GM11168 (cell line): ENCODE results near the gene AGAP2.

Source experiments
- in situ Hi-C: fragments of 300-500 bp; cut with MboI; formaldehyde crosslinking; loops from one replicate; pipeline ENCODE4 v1.12.0; 2022; ENCODE audit warnings: low sequenced_read_pairs; ENCODE audit not compliant: unreplicated experiment

The AGAP2 gene

GRCh38 chr12:57769594-57769993 lies 31.1 kb upstream of the AGAP2 start:
- in situ Hi-C loops: no loop called here

GRCh38 chr12:57767876-57768275 lies 29.3 kb upstream of the AGAP2 start:
- in situ Hi-C loops: no loop called here

- in situ Hi-C loops: no loop called here
Observed at GRCh38 chr12:57767305-57767698, 28.8 kb upstream of the AGAP2 start.

GRCh38 chr12:57766464-57767304 lies 28.1 kb upstream of the AGAP2 start, which contains the start of gene CYP27B1:
CYP27B1 (minus strand) TSS chr12:57767078; CDS start chr12:57767041, 37 bp downstream.
- in situ Hi-C loops: no loop called here

GRCh38 chr12:57765698-57766463 lies 27.3 kb upstream of the AGAP2 start:
- in situ Hi-C loops: no loop called here

- in situ Hi-C loops: no loop called here
Observed at GRCh38 chr12:57765003-57765697, 26.6 kb upstream of the AGAP2 start.

DNA sequence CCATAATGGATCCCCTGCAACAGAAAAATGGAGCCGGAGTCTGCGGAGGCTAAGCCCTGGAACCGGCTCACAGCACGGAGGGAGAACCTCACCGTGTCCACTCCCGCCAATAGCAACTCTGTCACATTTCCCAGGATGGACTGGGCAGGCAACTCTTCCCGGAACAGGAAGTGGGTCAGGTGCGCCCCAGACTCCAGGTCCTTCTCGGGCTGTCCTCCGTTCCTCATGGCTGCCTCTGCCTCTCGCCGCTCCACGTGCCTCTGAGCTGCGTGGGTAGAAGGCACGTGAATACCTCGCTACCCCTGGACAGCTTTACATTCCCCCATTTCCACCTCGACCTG lies 26.1 kb upstream of the AGAP2 start:
- in situ Hi-C loops: no loop called here

DNA sequence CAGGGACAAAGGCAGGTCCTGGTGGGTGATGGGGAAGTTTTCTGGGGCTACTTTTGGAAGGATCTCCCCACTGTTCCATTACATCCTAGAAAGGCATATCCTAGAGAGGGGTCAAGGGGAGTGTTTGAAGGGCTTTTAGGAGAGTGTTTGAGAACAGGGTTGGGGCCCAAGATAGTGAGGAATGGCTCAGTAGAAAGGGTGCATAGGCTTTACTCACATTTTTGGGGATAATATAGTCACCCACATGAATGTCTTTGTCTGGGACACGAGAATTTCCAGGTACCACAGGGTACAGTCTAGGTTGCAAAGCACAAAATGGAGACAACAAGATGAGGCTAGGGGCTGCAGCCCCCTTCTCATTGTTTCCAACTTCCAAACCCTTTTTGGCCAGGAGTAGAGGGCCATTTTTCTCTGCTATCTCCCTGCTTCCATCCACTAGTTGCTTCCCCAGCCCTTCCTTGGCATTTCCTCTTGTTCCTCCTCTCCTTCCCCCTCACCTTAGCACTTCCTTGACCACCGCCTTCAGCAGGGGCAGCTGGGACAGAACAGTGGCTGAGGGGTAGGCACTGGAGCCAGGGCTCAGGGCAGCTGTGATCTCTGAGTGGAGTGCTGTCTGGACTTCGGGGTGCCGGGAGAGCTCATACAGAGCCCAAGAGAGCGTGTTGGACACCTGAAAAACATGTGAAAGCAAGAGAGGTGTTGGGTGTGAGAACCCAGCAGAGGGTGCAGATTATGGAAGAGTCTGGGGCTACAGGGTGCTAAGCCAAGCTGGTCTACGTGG lies 25.5 kb upstream of the AGAP2 start:
- in situ Hi-C loops: no loop called here

DNA sequence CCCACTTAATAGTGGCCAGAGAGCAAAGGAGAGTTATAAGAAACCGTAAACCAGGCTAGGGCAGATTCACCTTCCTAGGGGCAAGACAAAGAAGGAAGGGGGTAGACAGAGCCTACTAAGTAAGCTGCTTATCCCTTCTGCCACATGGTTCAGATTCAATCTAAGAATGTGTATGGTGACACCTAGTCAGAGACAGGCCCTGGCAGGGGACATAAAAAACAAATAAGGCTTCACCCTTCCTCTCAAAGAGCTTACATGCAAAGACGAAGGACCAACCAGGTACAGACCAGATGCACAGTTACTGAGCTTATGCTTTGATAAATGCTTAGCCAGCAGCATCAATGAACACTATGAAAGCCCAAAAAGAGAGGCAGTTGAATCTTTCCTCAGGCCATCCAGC lies 23.9 kb upstream of the AGAP2 start:
- in situ Hi-C loops: no loop called here

- in situ Hi-C loops: no loop called here
Observed at GRCh38 chr12:57761391-57761998, 23.0 kb upstream of the AGAP2 start.

- in situ Hi-C loops: no loop called here
Observed at GRCh38 chr12:57760347-57760982, 21.9 kb upstream of the AGAP2 start.

- in situ Hi-C loops: no loop called here
Observed at GRCh38 chr12:57759360-57759980, 20.9 kb upstream of the AGAP2 start.

DNA sequence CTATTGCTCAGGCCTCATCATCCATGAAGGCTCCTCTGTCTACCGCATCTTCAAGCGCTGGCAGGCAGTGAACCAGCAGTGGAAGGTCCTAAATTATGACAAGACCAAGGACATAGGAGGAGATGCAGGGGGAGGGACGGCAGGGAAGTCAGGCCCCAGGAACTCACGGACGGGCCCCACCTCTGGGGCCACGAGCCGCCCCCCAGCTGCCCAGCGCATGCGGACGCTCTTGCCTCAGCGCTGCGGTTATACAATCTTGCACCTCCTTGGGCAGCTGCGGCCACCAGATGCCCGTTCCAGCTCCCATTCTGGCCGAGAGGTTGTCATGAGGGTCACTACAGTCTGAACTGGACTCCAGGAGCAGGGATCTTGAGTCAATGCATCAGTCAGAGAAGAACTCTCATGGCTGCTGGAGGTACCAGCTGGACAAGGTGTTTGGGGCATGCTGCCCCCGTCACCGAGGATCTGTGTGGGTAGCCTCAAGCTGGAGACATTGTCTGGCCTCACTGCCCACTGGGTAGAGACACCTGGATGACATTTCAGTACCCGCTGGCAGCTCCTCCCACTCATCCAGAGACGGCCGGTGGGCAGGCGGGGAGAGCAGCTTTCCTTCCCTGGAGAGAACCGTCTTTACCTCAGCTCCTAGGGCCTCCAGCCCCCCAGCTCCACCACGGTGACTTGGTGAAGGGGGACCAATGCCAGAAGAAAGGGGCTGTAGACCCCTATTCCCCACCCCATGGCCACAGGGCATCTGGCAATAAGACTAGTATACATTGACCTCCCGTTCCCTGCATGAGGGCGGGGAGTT lies 20.2 kb upstream of the AGAP2 start:
- in situ Hi-C loops: no loop called here

DNA sequence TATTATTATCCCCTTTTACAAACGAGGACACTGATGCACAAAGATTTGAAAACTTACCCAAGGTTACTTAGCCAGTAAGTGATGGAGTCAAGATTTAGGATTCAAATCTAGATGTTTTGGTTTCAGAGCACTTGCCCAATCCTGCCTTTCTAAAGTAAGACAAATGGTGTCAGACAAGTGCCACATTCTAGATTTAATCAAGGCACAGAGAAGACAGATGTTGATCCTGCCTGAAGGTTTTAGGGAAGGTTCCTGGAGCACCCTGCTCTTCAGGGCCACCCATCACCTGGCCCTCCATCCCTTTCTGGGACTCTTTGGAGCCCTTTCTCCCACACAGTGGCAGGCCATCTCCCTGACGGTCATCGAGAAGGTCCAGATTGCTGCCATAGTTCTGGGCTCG lies 19.2 kb upstream of the AGAP2 start:
- in situ Hi-C loops: no loop called here

DNA sequence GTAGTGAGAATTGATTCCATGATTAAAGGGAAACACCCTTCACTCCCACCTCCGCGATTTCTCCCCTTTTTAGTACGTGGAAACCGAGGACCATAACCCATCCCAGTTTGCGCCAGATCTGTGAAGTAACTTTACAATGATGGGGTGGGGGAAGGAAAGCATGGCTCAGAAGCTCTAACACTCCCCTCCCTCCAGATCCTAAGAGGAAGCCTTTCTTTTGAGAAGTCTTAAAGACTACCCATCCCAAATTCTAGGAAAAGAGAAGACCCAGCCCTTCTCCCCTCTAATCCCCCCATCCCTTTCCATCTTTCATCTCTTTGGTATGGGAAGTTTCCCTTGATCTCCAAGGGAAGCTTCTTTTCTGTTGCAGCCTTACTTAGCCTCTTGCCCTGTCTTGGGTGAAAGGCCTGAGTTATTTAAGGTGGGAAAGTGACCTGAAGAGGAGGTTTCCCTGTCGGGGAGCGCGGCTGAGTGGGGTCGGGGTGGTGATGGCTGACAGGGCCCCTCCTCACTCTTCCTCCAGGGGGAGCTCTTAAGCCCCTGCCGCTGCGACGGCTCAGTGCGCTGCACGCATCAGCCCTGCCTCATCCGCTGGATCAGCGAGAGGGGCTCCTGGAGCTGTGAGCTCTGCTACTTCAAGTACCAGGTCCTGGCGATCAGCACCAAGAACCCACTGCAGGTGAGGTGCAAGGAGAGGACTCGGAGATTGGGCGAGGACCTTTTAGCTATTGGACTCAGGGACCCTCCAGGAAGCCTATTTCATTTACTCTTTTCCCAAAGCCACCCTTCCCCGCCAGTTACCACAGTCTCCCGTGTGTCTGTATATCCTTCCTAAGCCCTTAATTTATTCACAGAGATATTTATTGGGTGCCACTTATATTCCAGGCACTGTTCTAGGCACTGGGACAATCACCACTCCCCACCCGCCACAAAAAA lies 18.1 kb upstream of the AGAP2 start:
- in situ Hi-C loops: no loop called here

- in situ Hi-C loops: no loop called here
Observed at GRCh38 chr12:57755454-57756372, 17.2 kb upstream of the AGAP2 start.
